HG03520 (cell line): ENCODE data around the gene PDE4D.

Source experiments
- ATAC-seq: cut with Tn5 transposase; IDR thresholded peaks from one replicate; pipeline ENCODE4 v1.9.1; 2021; ENCODE audit warnings: mild to moderate bottlenecking, moderate library complexity; ENCODE audit not compliant: unreplicated experiment

Gene PDE4D

DNA sequence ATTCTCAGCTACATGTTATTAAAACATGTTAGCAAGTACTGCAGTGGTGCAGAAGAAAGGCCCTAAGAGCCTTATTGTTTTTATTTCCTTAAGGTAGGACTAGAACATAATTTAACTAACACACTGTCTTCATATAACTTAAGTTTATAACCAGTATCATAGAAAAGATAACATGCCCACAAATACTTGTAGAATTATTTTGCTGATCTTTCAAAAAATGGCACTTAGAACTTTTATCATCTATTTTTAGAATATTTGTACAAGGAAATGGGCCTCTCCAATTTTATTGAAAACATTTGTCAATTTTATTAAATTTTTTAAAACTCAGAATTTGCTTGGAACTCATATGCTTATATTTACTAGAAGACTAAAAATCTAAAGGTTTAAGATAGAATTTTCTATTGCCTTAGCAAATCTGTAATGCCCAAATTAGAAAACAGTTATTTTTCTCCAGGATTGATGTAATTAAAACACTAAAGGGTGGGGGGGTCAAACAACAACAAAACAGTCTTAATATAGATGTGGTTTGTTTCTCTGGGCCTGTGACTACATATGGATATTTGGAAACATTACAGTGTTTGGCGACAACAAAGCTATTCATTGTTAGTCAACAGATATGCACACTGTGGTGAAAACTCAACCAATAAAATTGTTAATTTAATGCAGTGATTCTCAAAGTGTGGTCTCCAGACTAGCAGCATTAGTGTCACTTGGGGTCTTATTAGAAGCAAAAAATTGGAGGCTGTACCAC lies 360.4 kb downstream of the PDE4D start:
- ATAC-seq: no peak

DNA sequence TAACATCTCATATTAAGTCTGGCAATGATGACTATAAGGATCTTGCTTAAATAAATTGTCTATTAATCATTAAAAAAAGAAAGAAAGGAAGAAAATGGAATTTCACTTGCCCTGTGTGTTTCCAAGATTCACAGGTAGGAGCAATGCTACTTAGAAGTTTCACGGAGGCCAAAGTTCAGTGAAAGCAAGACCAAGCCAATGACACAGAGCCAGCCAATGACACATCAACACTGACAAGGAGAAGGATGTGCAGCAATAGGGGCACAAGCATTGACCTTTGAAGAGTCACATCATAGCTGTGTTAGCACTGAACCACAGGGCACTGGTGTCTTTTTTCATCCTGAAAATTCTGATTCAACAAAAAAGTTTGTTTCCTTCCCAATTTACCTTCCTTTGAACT lies 364.3 kb downstream of the PDE4D start:
- ATAC-seq: no peak

DNA sequence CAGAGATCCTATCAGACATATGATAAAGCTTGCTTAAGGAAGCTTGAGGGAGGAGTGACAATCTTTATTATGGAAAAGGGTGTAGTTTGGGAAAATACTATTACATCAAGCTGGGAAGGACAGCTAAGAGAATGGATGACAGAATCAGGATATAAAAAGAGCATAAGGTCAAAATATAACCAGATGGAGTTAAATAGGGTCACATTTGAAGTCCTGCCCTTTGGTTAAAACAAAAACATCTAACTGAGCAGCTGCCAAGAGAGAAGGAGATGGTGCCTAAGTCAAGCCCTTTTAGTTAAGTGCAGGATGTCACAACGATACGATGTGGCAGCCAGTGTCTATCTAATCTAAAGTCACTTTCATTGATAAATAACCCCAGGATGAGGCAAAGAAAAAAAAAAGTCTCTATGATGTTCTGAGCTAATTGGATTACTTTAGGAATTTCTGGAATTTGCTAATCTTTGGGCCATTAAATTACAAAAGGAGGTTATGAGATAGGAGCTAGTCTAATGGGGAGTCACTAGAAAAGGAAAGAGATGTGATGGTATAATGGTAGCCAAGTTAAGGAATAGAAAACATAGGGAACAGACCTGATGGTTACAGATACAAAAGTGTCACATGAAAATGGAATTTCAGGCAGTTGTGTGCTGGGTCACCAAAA lies 365.2 kb downstream of the PDE4D start:
- ATAC-seq: no peak

DNA sequence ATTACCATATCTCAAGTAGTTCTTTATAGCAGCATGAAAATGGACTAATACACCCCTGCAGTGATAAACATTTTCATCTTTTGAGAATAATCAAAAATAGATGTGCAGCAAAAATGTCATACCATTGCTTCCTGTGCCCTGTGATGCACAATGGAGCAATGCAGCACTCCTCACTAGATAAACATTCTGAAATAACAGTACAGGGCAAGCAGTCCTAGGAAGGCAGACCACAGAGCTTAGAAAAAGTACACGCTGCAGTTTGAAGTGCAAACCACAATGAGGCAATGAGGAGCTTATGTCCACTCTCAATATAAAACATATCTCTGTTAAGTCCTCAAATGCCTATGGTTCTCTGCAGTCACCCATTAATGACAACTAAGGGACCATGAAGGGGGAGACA lies 367.6 kb downstream of the PDE4D start:
- ATAC-seq: no peak

DNA sequence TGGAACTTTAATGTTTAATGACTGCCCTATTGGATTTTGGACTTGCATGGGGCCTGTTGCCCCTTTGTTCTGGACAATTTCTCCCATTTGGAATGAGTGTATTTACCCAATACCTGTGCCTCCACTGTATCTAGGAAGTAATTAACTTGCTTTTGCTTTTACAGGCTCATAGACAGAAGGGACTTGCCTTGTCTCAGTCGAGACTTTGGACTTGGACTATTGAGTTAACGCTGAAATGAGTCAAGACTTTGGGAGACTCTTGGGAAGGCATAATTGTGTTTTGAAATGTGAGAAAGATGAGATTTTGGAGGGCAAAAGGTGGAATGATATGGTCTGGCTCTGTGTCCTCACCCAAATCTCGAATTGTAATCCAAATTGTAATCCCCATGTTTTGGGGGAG lies 368.2 kb downstream of the PDE4D start:
- ATAC-seq: no peak

DNA sequence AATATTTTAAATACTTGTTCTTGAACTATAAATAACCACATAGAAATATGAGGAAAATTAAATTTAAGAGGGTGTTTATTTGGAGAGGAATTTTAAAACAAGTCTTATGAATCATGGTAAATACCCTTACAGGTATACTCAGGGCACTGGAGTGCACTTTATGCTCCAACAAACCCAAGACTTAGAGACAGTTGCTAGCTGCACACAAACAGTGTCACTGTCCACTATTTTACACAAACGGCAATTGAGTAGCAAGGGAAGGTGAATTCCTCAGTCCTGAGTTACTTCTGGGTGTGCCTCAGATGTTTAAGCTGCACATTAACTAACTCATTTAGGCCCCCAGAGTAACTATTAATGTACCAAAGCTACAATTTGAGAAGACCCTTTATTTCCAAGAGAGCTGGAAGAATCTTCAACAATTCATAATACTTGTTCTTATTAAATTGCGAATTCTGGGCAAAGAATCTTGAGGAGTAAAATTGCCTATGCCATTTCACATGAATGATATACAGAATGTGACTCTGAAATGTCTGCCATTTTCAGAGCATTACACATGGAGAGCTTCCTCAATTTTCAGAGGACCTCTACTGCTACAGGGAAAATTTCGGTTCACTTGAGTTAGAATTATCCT lies 371.2 kb downstream of the PDE4D start:
- no peak for ATAC-seq

DNA sequence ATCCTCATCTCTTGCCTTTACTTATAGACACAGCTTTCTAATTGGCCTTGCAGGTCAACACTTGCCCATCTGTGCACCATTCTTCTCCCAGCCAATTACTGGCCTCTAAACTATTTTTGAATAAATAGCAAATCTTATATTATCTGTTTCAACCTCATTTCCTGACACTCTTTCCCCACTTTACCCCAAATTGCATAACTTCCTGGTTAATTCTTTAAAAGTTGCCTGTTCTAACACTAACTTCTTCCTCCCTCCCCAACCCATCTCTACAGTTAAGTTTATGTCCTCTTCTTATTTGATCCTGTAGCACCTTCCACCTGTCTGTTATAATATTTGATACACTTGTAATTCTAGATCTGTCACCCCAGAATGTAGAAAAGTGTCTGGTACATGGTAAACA lies 372.1 kb downstream of the PDE4D start:
- no peak for ATAC-seq

DNA sequence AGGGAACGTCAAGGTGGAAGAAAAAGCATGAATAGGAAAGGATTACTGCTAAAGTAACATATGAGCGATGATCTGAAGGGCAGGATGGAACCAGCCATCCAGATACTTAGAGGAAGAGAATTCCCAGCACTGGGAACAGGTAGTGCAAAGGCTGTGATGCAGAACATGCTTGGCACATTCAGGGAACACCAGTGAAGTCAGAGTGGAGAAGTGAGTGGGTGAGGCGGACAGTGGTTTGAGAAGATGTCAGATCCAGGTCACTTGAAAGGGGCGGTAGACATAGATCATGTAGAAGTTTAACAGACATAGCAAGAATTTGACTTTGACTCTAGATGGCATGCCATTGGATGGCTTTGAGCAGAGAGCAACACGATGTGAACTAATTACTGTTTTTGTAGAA lies 374.2 kb downstream of the PDE4D start:
- no peak for ATAC-seq

DNA sequence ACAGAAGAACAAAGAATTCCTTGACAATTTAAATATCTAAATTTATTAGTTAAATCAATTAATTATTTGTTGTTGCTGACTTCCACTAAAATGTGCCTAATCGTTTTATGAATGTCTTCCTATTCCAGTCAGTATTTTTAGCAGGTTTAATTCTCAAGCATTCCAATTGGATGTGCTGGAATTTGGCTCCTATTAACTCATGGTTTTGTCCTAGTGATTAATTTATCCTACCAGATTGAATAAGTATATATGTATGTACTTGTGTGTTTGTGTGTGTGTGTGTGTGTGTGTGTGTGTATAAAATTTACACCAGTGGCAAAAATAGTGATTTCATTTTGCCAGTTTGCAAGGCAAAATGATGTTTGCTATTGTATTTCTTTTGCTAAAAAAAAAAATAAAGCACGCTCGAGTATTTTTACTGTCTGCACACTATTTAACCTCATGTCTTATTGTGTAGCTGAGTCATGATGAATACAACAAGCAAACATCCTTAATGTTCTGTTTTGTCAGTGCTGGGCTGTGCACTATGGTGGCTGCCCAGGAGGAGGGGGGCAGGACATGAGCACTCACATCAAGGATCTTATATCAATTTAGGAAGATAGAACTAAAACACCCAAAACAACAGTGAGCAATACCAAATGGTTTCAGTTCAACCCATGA lies 375.5 kb downstream of the PDE4D start:
- no peak for ATAC-seq

DNA sequence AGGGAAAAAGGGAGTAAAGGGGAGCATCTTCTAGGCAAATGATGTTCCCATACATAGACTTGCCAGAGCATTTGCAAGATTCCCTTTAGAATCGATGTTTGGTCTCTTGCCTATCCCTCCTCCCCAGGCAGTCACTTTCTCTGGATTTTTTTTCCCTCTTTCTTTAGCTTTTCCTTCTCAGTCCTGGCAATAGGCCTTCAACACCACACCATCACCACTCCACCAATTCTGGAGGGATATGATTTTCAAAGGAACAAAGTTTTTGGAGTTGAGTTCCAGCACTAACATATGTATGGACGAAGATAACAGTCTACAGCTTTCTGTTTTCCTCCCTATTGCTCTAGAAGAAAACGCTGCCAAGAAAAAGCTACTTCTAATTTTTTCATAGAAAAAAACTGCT lies 377.4 kb downstream of the PDE4D start:
- no peak for ATAC-seq

DNA sequence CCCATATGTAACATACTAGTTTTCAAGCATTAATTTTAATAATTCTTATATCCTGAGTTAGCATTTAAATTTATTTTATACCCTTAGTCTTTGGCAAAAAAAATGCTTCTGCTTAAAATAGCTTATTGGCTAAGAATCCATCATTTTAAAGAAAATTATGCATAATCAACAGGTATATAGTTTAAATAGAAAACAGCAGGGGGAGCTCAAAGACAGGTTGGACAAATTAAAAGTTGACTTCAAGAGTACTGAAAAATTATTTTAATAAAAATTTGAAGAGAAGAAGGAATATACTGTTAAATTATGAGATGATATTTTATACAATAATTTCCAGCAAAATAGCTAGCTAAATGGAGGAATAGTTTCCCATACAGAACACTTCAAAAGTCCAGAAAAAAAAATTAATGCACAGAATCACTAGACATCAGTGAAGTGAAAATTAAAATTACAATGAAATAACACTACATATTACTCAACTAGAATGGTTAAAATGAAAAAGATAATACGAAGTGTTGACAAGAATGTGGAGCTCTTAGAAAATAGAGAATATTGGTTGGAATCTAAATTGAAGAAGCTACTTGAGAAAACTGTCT lies 387.1 kb downstream of the PDE4D start:
- ATAC-seq: no peak

DNA sequence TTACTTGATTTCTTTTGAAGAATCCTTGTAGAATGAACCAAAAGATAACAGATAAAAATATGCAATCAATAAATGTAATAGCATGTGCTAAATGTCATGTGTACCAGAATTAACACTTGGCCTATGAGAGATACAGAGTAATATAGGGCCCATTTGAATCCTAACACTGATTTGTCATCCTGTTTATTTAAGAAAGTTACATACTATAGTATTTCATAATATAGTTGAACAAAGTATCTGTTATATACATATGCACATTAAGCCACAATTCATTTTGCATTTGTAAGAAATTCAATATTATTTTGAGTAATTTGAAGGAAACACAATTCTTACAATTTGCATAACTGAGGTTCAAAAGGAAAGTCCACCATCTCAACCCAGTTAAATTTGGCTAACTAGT lies 389.5 kb downstream of the PDE4D start:
- ATAC-seq: no peak

DNA sequence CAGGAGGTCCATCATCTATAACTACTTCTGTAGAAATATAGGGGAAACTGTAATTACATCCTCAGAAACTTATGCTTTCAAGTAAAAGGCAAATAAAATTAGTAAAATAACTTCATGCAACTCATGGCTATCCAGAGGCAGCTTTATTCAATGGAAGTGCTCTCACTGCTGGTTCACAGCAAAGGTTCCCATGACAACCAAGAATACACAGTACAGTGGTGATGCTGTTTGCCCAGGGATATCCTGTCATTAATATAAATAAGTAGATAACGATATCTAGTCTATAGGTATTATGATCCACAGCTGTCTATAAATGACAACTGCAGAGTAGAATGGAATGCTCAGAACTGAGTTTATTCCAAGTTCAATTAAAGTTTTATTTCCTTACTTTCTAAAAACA lies 390.3 kb downstream of the PDE4D start:
- ATAC-seq: no peak

DNA sequence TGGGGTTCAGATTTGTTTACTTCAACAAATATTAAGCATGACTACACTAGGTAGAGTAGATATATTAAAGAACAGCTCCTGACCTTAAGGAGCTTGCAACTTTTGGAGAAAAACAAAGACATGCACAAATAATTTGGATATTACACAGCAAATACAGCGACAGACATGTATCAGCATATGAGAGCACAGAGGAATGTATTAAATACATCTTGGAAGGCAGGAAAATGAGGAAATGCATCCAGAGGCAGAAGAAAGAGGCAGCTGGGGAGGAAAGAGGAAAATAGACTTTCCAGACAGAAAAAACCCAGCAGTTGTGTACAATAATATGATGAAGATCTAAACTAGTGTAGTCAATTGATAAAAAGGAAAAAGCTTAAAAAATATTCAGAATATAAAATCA lies 392.2 kb downstream of the PDE4D start:
- no peak for ATAC-seq

DNA sequence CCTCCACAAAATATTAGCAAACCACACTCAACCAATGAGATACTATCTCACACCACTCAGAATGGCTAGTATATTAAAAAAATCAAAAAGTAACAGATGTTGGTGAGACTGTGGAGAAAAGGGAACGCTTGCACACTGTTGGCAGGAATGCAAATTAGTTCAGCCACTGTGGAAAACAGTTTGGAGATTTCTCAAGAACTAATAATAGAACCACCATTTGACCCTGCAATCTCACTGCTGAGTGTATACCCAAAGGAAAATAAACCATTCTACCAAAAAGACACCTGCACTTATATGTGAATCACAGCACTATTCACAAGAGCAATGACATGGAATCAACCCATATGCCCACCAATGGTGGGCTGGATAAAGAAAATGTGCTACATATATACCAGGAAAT lies 393.5 kb downstream of the PDE4D start:
- no peak for ATAC-seq

DNA sequence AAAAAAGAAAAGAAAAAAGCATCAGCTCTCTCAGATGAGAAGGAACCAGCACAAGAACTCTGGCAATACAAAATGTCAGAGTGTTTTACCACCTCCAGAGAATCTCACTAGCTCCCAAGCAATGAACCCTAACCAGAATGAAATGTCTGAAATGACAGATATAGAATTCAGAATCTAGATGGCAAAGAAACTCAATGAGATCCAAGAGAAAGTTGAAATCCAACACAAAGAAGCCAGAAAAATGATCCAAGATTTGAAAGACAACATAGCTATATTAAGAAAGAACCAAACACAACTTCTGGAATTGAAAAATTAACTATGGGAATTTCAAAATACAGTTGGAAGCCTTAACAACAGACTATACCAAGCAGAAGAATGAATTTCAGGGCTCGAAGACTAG lies 396.3 kb downstream of the PDE4D start:
- no peak for ATAC-seq

DNA sequence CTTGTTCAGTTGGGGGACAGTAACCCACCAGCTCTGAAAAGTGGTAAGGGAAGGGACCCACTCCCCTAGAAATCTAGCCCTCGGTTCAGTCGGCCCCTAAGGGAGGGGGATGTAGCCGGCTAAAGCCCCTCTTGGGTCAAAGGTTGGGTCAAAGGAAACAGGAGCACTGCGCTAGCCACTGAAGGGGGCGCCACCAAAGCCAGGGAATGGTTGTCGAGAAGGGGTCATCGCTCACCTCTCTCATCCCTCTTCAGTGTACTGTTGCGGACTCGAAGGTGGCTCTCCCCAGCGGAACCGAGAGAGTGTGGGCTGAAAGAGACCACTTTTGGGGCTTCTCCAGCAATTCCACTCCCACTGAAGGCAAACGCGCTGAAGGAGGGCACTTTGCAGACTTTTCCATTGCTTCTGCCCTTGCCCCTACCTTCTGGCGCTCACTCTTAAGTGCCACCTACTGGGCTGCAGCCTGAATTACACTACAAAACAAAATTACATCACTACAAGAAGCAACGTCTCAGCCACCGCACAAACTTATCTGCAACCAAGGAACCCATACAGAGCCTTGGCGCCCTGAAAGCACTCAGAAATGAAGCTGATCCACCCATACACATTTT lies 396.9 kb downstream of the PDE4D start:
- ATAC-seq: peak; percentile 75

DNA sequence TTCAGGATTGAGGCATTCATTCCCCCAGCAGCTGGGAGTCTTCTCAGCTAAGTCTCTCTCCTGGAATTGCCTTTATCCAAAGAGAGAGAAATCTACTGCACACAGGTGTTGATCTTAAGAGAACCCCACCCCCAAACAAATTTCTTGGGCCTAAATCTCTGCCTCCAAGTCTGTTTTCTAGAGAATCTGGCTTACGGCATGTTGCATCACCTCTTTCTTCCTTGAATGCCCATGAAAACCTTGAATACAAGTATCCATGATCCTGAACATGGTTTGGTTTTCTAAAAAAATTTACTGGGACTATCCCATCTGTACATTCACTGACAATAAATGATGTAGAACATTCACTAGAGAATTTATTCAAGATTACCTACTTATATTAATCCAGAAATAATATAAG lies 401.6 kb downstream of the PDE4D start:
- ATAC-seq: no peak

DNA sequence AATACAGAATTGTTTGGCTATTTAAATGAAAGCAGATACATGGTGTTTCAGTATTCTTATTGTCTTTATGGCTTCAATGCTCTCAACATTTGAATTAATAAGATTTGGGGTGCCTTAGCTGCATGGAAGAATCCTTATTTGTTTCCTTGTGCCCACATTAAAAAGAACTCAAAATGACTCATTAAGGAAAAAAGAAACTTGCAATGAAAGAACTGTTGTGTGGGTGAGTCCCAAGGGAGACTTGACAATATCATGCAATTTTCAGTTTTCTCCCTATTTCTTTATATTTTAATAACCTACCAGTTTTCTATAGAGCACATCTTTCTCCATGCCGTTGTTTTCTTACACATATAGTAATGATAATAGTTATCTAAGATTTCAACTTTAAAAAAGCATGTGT lies 404.0 kb downstream of the PDE4D start:
- no peak for ATAC-seq

DNA sequence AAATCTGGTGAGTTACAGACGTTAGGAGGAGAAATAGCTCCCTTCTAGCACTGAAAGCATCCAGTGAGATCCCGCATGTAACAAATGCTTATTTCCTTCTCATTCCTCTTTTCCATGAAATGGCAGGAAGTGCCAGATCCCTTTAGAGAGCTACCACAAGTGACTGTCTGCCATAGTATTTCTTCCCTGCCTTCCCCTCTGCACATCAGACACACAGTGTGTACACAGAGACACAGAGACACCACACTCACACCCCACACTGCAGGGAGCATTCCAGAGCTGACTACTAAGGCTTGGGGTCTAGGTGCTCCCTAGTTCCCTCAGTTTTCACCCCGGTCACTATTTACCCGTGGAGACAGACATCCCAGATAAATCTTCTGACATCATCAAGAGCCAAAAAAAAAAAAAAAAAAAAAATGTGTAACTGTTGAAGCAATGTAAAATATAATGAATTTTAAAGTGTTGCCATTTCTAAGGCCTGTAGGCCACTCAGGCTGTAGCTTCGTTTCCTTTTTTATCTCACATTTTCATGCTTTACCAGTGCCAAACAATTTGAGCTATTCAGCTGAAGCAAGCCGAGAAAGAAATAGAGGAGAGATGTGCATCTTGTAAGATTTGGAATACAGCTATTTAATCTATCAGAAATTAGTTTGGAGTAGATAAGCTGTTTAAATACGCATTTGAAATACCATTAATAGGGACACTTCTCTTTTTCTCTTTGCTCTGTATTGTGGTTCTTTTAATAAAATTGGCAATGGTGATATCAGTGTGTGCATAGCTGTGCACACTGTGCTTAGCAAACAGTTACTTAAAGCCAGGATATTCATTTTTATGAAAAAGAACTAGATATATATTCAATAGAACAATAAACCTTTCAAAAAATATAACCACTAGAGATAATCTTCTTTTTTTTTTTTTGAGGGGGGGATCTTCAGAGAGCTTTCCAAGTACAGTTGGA lies 405.5 kb downstream of the PDE4D start:
- ATAC-seq: no peak
